SK-N-SH treated with all-trans-retinoic acid at 6 μM for 48 hours (cell line): ENCODE data around the gene CACNA1B.

Experiments
- ARNTL ChIP-seq: fragments of 450-650 bp; formaldehyde crosslinking; IDR thresholded peaks from 2 replicates; pipeline ENCODE4 v1.5.0; 2020; ENCODE audit warnings: low read depth, mild to moderate bottlenecking, moderate library complexity, borderline replicate concordance
- CREB5 ChIP-seq: fragments of 250-450 bp; sonication (Bioruptor Pico); IDR thresholded peaks from 2 replicates; pipeline ENCODE4 v1.5.1; 2020; ENCODE audit warnings: low read depth, mild to moderate bottlenecking, moderate library complexity
- PATZ1 ChIP-seq: fragments of 250-450 bp; sonication (Bioruptor Pico); IDR thresholded peaks from 2 replicates; pipeline ENCODE4 v1.8.0; 2020; ENCODE audit warnings: mild to moderate bottlenecking, moderate library complexity, borderline replicate concordance
- POU6F1 ChIP-seq: fragments of 250-450 bp; sonication (Bioruptor Pico); IDR thresholded peaks from 2 replicates; pipeline ENCODE4 v1.8.0; 2021; ENCODE audit warnings: low read depth, mild to moderate bottlenecking, moderate library complexity, borderline replicate concordance
- PPARA ChIP-seq: fragments of 250-450 bp; sonication (Bioruptor Pico); IDR thresholded peaks from 2 replicates; pipeline ENCODE4 v1.5.0; 2020; ENCODE audit warnings: mild to moderate bottlenecking, borderline replicate concordance
- RARB ChIP-seq: fragments of 250-450 bp; sonication (Bioruptor Pico); IDR thresholded peaks from 2 replicates; pipeline ENCODE4 v1.8.0; 2021; ENCODE audit warnings: mild to moderate bottlenecking, moderate library complexity
- SNAI2 ChIP-seq: fragments of 250-450 bp; sonication (Bioruptor Pico); IDR thresholded peaks from 2 replicates; pipeline ENCODE4 v1.5.0; 2020; ENCODE audit warnings: mild to moderate bottlenecking, moderate library complexity
- TCF4 ChIP-seq: fragments of 250-450 bp; sonication (Bioruptor Pico); IDR thresholded peaks from 2 replicates; pipeline ENCODE4 v1.8.0; 2021; ENCODE audit warnings: mild to moderate bottlenecking, moderate library complexity, borderline replicate concordance
- TOX ChIP-seq: fragments of 250-450 bp; sonication (Bioruptor Pico); IDR thresholded peaks from 2 replicates; pipeline ENCODE4 v1.8.0; 2021; ENCODE audit warnings: mild to moderate bottlenecking, moderate library complexity, borderline replicate concordance
- ZC3H10 ChIP-seq: fragments of 250-450 bp; sonication (Bioruptor Pico); IDR thresholded peaks from 2 replicates; pipeline ENCODE4 v1.5.1; 2021; ENCODE audit warnings: mild to moderate bottlenecking, moderate library complexity
- ZFP3 ChIP-seq: fragments of 250-450 bp; sonication (Bioruptor Pico); IDR thresholded peaks from 2 replicates; pipeline ENCODE4 v1.5.0; 2020; ENCODE audit warnings: mild to moderate bottlenecking, moderate library complexity
- ZFP30 ChIP-seq: fragments of 450-650 bp; formaldehyde crosslinking; IDR thresholded peaks from 2 replicates; pipeline ENCODE4 v1.5.0; 2022; ENCODE audit warnings: mild to moderate bottlenecking, moderate library complexity
- ZNF8 ChIP-seq: fragments of 450-650 bp; formaldehyde crosslinking; IDR thresholded peaks from 2 replicates; pipeline ENCODE4 v1.5.0; 2020; ENCODE audit warnings: mild to moderate bottlenecking, moderate library complexity

GRCh38 chr9:138025417-138025816 is 147.8 kb downstream of the CACNA1B start:
- TF ChIP-seq POU6F1 (CRISPR knock-in tag) (no peak), ZFP30 (no peak), ARNTL (CRISPR knock-in tag) (no peak), ZNF8 (CRISPR knock-in tag) (no peak), PATZ1 (CRISPR knock-in tag) (no peak), TOX (CRISPR knock-in tag) (no peak), TCF4 (CRISPR knock-in tag) (no peak), CREB5 (no peak), ZC3H10 (no peak), SNAI2 (no peak), ZFP3 (no peak), PPARA (CRISPR knock-in tag) (no peak), RARB (CRISPR knock-in tag) (no peak)
